Astrocyte of the cerebellum (primary cell): ENCODE data around the gene HLA-E.
"Not testable (repeated sequence)": the region's sequence is repeated elsewhere in the genome, so short reads cannot be mapped to it uniquely, and the experiment has no call there.

Experiments
- DNase-seq: peaks from one replicate; pipeline ENCODE4 v3.0.0-alpha.2; 2011; ENCODE audit warnings: low read depth
- H3K4me3 ChIP-seq: 2 replicates; pipeline ENCODE4 v1.5.1; 2011; ENCODE audit warnings: mild to moderate bottlenecking, low read depth, low read length, moderate library complexity
- CTCF ChIP-seq: IDR thresholded peaks from 2 replicates; pipeline ENCODE4 v1.5.1; 2012; ENCODE audit warnings: low read length, low read depth, moderate library complexity, mild to moderate bottlenecking; ENCODE audit errors: missing control alignments
- in situ Hi-C: cut with HindIII; loops from 2 replicates; pipeline ENCODE4 v1.10.0; 2017; ENCODE audit warnings: low sequenced_read_pairs

The HLA-E gene

GRCh38 chr6:30497714-30498113 is 8.4 kb downstream of the HLA-E start:
- no peak for DNase-seq
- no peak for TF ChIP-seq CTCF
- H3K4me3 ChIP-seq = no peak overlapping the region
- in situ Hi-C loops = no loop called here

GRCh38 chr6:30498705-30499104 is 9.4 kb downstream of the HLA-E start:
- DNase-seq, in situ Hi-C loops, H3K4me3 ChIP-seq: not testable (repeated sequence)

GRCh38 chr6:30500421-30501355 is 11.4 kb downstream of the HLA-E start:
- no peak for TF ChIP-seq CTCF
- in situ Hi-C loops = no loop called here
- no peak overlapping the region for H3K4me3 ChIP-seq
- DNase-seq = no peak

- TF ChIP-seq CTCF = no peak
- DNase-seq = no peak
- in situ Hi-C loops = no loop called here
- no peak overlapping the region for H3K4me3 ChIP-seq
Observed at GRCh38 chr6:30507849-30508827, 18.8 kb downstream of the HLA-E start.

GRCh38 chr6:30508890-30509736 is 19.8 kb downstream of the HLA-E start:
- H3K4me3 ChIP-seq = no peak overlapping the region
- in situ Hi-C loops = no loop called here
- no peak for DNase-seq
- no peak for TF ChIP-seq CTCF

GRCh38 chr6:30510419-30511168 is 21.3 kb downstream of the HLA-E start:
- in situ Hi-C loops = no loop called here
- no peak overlapping the region for H3K4me3 ChIP-seq
- TF ChIP-seq CTCF = no peak
- no peak for DNase-seq
